HG03045 (cell line): ENCODE measurements around the gene POTEF.
"Not testable (repeated sequence)": the region's sequence is repeated elsewhere in the genome, so short reads cannot be mapped to it uniquely, and the experiment has no call there.

Experiments used
- ATAC-seq: cut with Tn5 transposase; IDR thresholded peaks from one replicate; pipeline ENCODE4 v1.9.1; 2021; ENCODE audit warnings: mild to moderate bottlenecking, moderate library complexity; ENCODE audit not compliant: unreplicated experiment

POTEF gene

GRCh38 chr2:130135692-130136541, 6.9 kb upstream of the POTEF start:
- ATAC-seq: no peak

GRCh38 chr2:130128464-130128863, 558 bp downstream of the POTEF start:
- ATAC-seq: not testable (repeated sequence)

- not testable (repeated sequence) for ATAC-seq
These were observed 1.3 kb downstream of the POTEF start for GRCh38 chr2:130127726-130128125.

- ATAC-seq: not testable (repeated sequence)
These were observed 8.1 kb downstream of the POTEF start for GRCh38 chr2:130120924-130121323.

GRCh38 chr2:130102597-130103363, 26.2 kb downstream of the POTEF start:
- ATAC-seq: not testable (repeated sequence)

GRCh38 chr2:130062645-130063044, 66.4 kb downstream of the POTEF start:
- ATAC-seq: not testable (repeated sequence)

GRCh38 chr2:130059982-130060381, 69.0 kb downstream of the POTEF start:
- not testable (repeated sequence) for ATAC-seq

- ATAC-seq: not testable (repeated sequence)
These were observed 72.7 kb downstream of the POTEF start for GRCh38 chr2:130056336-130056735.

- ATAC-seq: not testable (repeated sequence)
These were observed 75.7 kb downstream of the POTEF start for GRCh38 chr2:130053217-130053911.

GRCh38 chr2:130052376-130052775, 76.6 kb downstream of the POTEF start:
- ATAC-seq: not testable (repeated sequence)

GRCh38 chr2:130048422-130048821, 80.6 kb downstream of the POTEF start:
- not testable (repeated sequence) for ATAC-seq

GRCh38 chr2:130038265-130038603, 90.8 kb downstream of the POTEF start:
- ATAC-seq: not testable (repeated sequence)

GRCh38 chr2:130025931-130026330, 103.1 kb downstream of the POTEF start:
- not testable (repeated sequence) for ATAC-seq
